Neural crest cell (in vitro differentiated cells): ENCODE data around the gene TSPAN14. TPM values are rescaled to one million over a fixed set of nuclear protein-coding genes. Genes with fewer than 3 reads are reported as not detected.

Experiments used
- DNase-seq: peaks from one replicate; pipeline ENCODE4 v3.0.0; 2021; ENCODE audit warnings: low read depth, mixed read lengths, low spot score
- H3K27ac Mint-ChIP-seq: one replicate; pipeline ENCODE4 v1.8.0; 2021; ENCODE audit warnings: mild to moderate bottlenecking, mixed read lengths; ENCODE audit not compliant: unreplicated experiment
- H3K27me3 Mint-ChIP-seq: 2 replicates; pipeline ENCODE4 v1.8.0; 2021; ENCODE audit warnings: low read depth, mild to moderate bottlenecking, mixed read lengths
- H3K36me3 Mint-ChIP-seq: 2 replicates; pipeline ENCODE4 v1.8.0; 2021; ENCODE audit warnings: low read depth, mild to moderate bottlenecking, mixed read lengths
- H3K4me1 Mint-ChIP-seq: 2 replicates; pipeline ENCODE4 v1.8.0; 2021; ENCODE audit warnings: mixed read lengths
- H3K4me3 Mint-ChIP-seq: one replicate; pipeline ENCODE4 v1.8.0; 2021; ENCODE audit warnings: mild to moderate bottlenecking, mixed read lengths
- H3K9me3 Mint-ChIP-seq: 2 replicates; pipeline ENCODE4 v1.8.0; 2021; ENCODE audit warnings: mixed read lengths
- CTCF ChIP-seq: fragments of 200-600 bp; sonication (generic); conservative IDR thresholded peaks from 2 replicates; pipeline ENCODE4 v1.5.0; 2021; ENCODE audit warnings: antibody characterized with exemption, mild to moderate bottlenecking
- total RNA-seq: library from RNA; stranded (reverse); gene quantifications from 2 replicates; pipeline ENCODE4 v1.2.1, GENCODE V29; 2021

TSPAN14 gene
- total RNA-seq, 1 donor from 2014 or later, result 140 TPM

- Mint-ChIP-seq H3K9me3 (no peaks in the 10 kb centered on the region), H3K4me3 (peak overlapping the region; percentile 70), H3K27ac (peak overlapping the region; percentile 99), H3K36me3 (no peaks in the 10 kb centered on the region), H3K27me3 (no peaks in the 10 kb centered on the region), H3K4me1 (peaks cover 97% of the 10 kb centered on the region)
- peak; percentile 71 for DNase-seq
- no peak for TF ChIP-seq CTCF
These were observed 10.7 kb downstream of the TSPAN14 start for GRCh38 chr10:80464557-80465450.

- Mint-ChIP-seq H3K27me3 (no peaks in the 10 kb centered on the region), H3K4me1 (peaks cover 90% of the 10 kb centered on the region), H3K4me3 (peak overlapping the region; percentile 70), H3K36me3 (no peaks in the 10 kb centered on the region), H3K9me3 (no peaks in the 10 kb centered on the region), H3K27ac (peak overlapping the region; percentile 99)
- no peak for DNase-seq
- no peak for TF ChIP-seq CTCF
These were observed 11.3 kb downstream of the TSPAN14 start for GRCh38 chr10:80465451-80465835.

- no peaks in the 10 kb centered on the region for H3K27me3 Mint-ChIP-seq
- peaks cover 88% of the 10 kb centered on the region for H3K4me1 Mint-ChIP-seq
- no peak for DNase-seq
- H3K27ac Mint-ChIP-seq, result peak overlapping the region; percentile 99
- H3K36me3 Mint-ChIP-seq, result peaks cover under 1% of the 10 kb centered on the region
- no peaks in the 10 kb centered on the region for H3K9me3 Mint-ChIP-seq
- TF ChIP-seq CTCF, result no peak
- peak overlapping the region; percentile 70 for H3K4me3 Mint-ChIP-seq
These were observed 11.9 kb downstream of the TSPAN14 start for GRCh38 chr10:80465839-80466590.

- peaks cover 85% of the 10 kb centered on the region for H3K4me1 Mint-ChIP-seq
- H3K27ac Mint-ChIP-seq, result peak overlapping the region; percentile 36
- H3K27me3 Mint-ChIP-seq, result no peaks in the 10 kb centered on the region
- peak overlapping the region; percentile 78 for H3K4me3 Mint-ChIP-seq
- no peak for TF ChIP-seq CTCF
- H3K9me3 Mint-ChIP-seq, result no peaks in the 10 kb centered on the region
- no peak for DNase-seq
- peaks cover 5% of the 10 kb centered on the region for H3K36me3 Mint-ChIP-seq
These were observed 12.7 kb downstream of the TSPAN14 start for GRCh38 chr10:80466724-80467326.

GRCh38 chr10:80468002-80468401 is 13.9 kb downstream of the TSPAN14 start:
- peaks cover 84% of the 10 kb centered on the region for H3K4me1 Mint-ChIP-seq
- no peaks in the 10 kb centered on the region for H3K27me3 Mint-ChIP-seq
- TF ChIP-seq CTCF, result no peak
- peaks cover 7% of the 10 kb centered on the region for H3K36me3 Mint-ChIP-seq
- no peaks in the 10 kb centered on the region for H3K9me3 Mint-ChIP-seq
- peak overlapping the region; percentile 78 for H3K4me3 Mint-ChIP-seq
- DNase-seq, result peak; percentile 61
- peak overlapping the region; percentile 73 for H3K27ac Mint-ChIP-seq
